HepG2 (cell line): Measurements from ENCODE around the gene PNKD. TPM values are rescaled to one million over a fixed set of nuclear protein-coding genes. Genes with fewer than 3 reads are reported as not detected.

Experiments
- ARNT2 ChIP-seq: sonication (generic); formaldehyde crosslinking; IDR thresholded peaks from 2 replicates; pipeline ENCODE4 v1.8.0; 2022; ENCODE audit warnings: mild to moderate bottlenecking, low read depth, missing genetic modification reagents, moderate library complexity
- BRCA1 ChIP-seq: sonication (generic); formaldehyde crosslinking; IDR thresholded peaks from 2 replicates; pipeline ENCODE4 v1.4.0; 2020; ENCODE audit warnings: missing genetic modification reagents
- DR1 ChIP-seq: sonication (generic); formaldehyde crosslinking; IDR thresholded peaks from 2 replicates; pipeline ENCODE4 v1.8.0; 2021; ENCODE audit warnings: mild to moderate bottlenecking, missing genetic modification reagents, inconsistent platforms
- GLI4 ChIP-seq: sonication (generic); formaldehyde crosslinking; IDR thresholded peaks from 2 replicates; pipeline ENCODE4 v1.5.1; 2020; ENCODE audit warnings: missing genetic modification reagents, mild to moderate bottlenecking, moderate library complexity, borderline replicate concordance
- HNRNPH1 ChIP-seq: fragments of 200-400 bp; formaldehyde crosslinking; optimal IDR thresholded peaks from 2 replicates; pipeline ENCODE3; 2017; ENCODE audit warnings: mild to moderate bottlenecking, low read depth, low read length
- ISL2 ChIP-seq: sonication (generic); formaldehyde crosslinking; IDR thresholded peaks from 2 replicates; pipeline ENCODE4 v1.5.0; 2020; ENCODE audit warnings: missing genetic modification reagents
- KDM5A ChIP-seq: fragments of 200-600 bp; sonication (generic); IDR thresholded peaks from 2 replicates; pipeline ENCODE4 v1.7.0; 2018; ENCODE audit warnings: antibody characterized with exemption, mild to moderate bottlenecking, low read length, borderline replicate concordance
- KLF15 ChIP-seq: sonication (generic); formaldehyde crosslinking; IDR thresholded peaks from 2 replicates; pipeline ENCODE4 v1.8.1; 2023; ENCODE audit warnings: borderline replicate concordance, mild to moderate bottlenecking, inconsistent platforms, missing genetic modification reagents, mixed read lengths
- MIER3 ChIP-seq: IDR thresholded peaks from 2 replicates; pipeline ENCODE4 v1.6.1; 2016; ENCODE audit warnings: missing compliant biosample characterization, borderline replicate concordance
- NCOA2 ChIP-seq: sonication (generic); formaldehyde crosslinking; IDR thresholded peaks from 2 replicates; pipeline ENCODE4 v1.8.0; 2022; ENCODE audit warnings: inconsistent platforms
- PHB2 ChIP-seq: fragments of 450-650 bp; IDR thresholded peaks from 2 replicates; pipeline ENCODE4 v1.6.1; 2018; ENCODE audit not compliant: partially characterized antibody
- PITX1 ChIP-seq: sonication (generic); formaldehyde crosslinking; IDR thresholded peaks from 2 replicates; pipeline ENCODE4 v1.5.1; 2020; ENCODE audit warnings: mild to moderate bottlenecking, missing genetic modification reagents
- SALL2 ChIP-seq: sonication (generic); formaldehyde crosslinking; IDR thresholded peaks from 2 replicates; pipeline ENCODE4 v1.8.1; 2023; ENCODE audit warnings: mild to moderate bottlenecking, missing genetic modification reagents, inconsistent platforms
- SKI ChIP-seq: fragments of 450-650 bp; IDR thresholded peaks from one replicate; pipeline ENCODE4 v1.6.1; 2018; ENCODE audit warnings: mild to moderate bottlenecking; ENCODE audit not compliant: partially characterized antibody
- STAT5B ChIP-seq: sonication (generic); formaldehyde crosslinking; IDR thresholded peaks from 2 replicates; pipeline ENCODE4 v1.4.0; 2020; ENCODE audit warnings: missing genetic modification reagents
- TRIM24 ChIP-seq: sonication (generic); formaldehyde crosslinking; IDR thresholded peaks from 2 replicates; pipeline ENCODE4 v1.8.0; 2022; ENCODE audit warnings: mild to moderate bottlenecking, missing genetic modification reagents
- ZBTB33 ChIP-seq: sonication (generic); formaldehyde crosslinking; IDR thresholded peaks from 2 replicates; pipeline ENCODE4 v1.4.0; 2020; ENCODE audit warnings: missing genetic modification reagents
- ZFP91 ChIP-seq: sonication (generic); formaldehyde crosslinking; IDR thresholded peaks from 2 replicates; pipeline ENCODE4 v1.9.0; 2022; ENCODE audit warnings: missing genetic modification reagents, mild to moderate bottlenecking, borderline replicate concordance
- ZNF280D ChIP-seq: sonication (generic); formaldehyde crosslinking; IDR thresholded peaks from 2 replicates; pipeline ENCODE4 v1.5.1; 2020; ENCODE audit warnings: mild to moderate bottlenecking, missing genetic modification reagents
- ZNF33B ChIP-seq: sonication (generic); formaldehyde crosslinking; IDR thresholded peaks from 2 replicates; pipeline ENCODE4 v1.5.1; 2020; ENCODE audit warnings: mild to moderate bottlenecking, missing genetic modification reagents
- ZNF670 ChIP-seq: sonication (generic); formaldehyde crosslinking; IDR thresholded peaks from 2 replicates; pipeline ENCODE4 v1.8.0; 2022; ENCODE audit warnings: mild to moderate bottlenecking, missing genetic modification reagents, borderline replicate concordance
- ZNF674 ChIP-seq: sonication (generic); formaldehyde crosslinking; IDR thresholded peaks from 2 replicates; pipeline ENCODE4 v1.5.0; 2020; ENCODE audit warnings: low read depth, mild to moderate bottlenecking, missing genetic modification reagents
- ZNF720 ChIP-seq: sonication (generic); formaldehyde crosslinking; IDR thresholded peaks from 2 replicates; pipeline ENCODE4 v1.4.0; 2020; ENCODE audit warnings: missing genetic modification reagents
- ZNF75D ChIP-seq: sonication (generic); formaldehyde crosslinking; IDR thresholded peaks from 2 replicates; pipeline ENCODE4 v1.8.1; 2023; ENCODE audit warnings: missing genetic modification reagents, mild to moderate bottlenecking, borderline replicate concordance
- ZNF792 ChIP-seq: IDR thresholded peaks from 2 replicates; pipeline ENCODE4 v1.6.1; 2016
- polyA plus RNA-seq, 8 experiments: library from polyadenylated mRNA; depleted of rRNA in 3 of 8; stranded (reverse) in 7 of 8; unstranded in 1 of 8; fragments of >200 nt; fragmentation: Illumina TruSeq in 4 of 8; extraction: Trizol in 4 of 8; gene quantifications; 2 replicates each; pipeline versions ENCODE4 v1.2.1 to v1.2.3, GENCODE V29; 2011 to 2016; ENCODE audit warnings: low read depth in 4 of 8, missing spikeins in 1 of 8, mixed read lengths in 1 of 8; ENCODE audit not compliant: insufficient read depth in 1 of 8
- total RNA-seq, 5 experiments: library from RNA; depleted of rRNA; stranded (reverse); fragments of >200 nt; fragmentation: Illumina TruSeq; extraction: Trizol; gene quantifications; 2 replicates each; pipeline ENCODE4 v1.2.3, GENCODE V29; 2016; ENCODE audit warnings: low read depth in 1 of 5

Gene PNKD
- total and polyA plus RNA-seq, 2 of the 13 experiments (the other 11 are each of a cell fraction or from before 2014, with no cell fraction given), result 55.9 to 80.4 TPM

- TF ChIP-seq ZNF674 (CRISPR knock-in tag) (no peak), HNRNPH1 (no peak), TRIM24 (no peak), ARNT2 (no peak), PITX1 (CRISPR knock-in tag) (no peak), ZNF75D (no peak), KLF15 (CRISPR knock-in tag) (no peak), STAT5B (no peak), ZNF670 (CRISPR knock-in tag) (no peak), ZNF33B (CRISPR knock-in tag) (no peak), KDM5A (peak; percentile 61; the same call in 1 of the 2 replicates), SKI (no peak), ZNF720 (no peak), NCOA2 (CRISPR knock-in tag) (no peak), ZBTB33 (CRISPR knock-in tag) (no peak), PHB2 (no peak), ISL2 (CRISPR knock-in tag) (no peak), ZNF792 (CRISPR knock-in tag) (peak; percentile 74; the same call in 1 of the 2 replicates), MIER3 (CRISPR knock-in tag) (peak; percentile 72; the same call in 1 of the 2 replicates), BRCA1 (no peak), ZNF280D (CRISPR knock-in tag) (no peak), DR1 (CRISPR knock-in tag) (no peak), GLI4 (CRISPR knock-in tag) (0 out of 2 replicates have a peak, but pooled peaks have one; percentile 48), ZFP91 (CRISPR knock-in tag) (peak; percentile 42; the same call in 1 of the 2 replicates), SALL2 (no peak)
These were observed 16.5 kb downstream of the PNKD start (continued) for GRCh38 chr2:218286570-218287459.
